Measurements from ENCODE around the gene ZYG11B.

DNA sequence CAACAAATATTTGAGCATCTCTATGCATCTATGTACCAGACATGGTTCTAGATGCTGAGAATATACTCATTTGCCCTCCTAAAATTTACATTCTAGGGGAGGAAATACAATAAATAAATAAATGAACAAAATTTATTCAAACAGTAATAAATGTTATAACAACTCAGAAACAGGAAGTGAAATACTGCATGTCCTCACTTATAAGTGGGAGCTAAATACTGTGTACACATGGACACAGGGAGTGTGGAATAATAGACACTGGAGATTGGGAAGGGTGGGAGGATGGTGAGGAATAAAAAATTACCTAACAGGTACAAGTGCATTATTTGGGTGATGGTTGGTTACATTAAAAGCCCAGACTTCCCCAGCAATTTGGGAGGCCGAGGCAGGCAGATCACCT is 32.4 kb upstream of the ZYG11B start:
- no peak for TF ChIP-seq POLR2AphosphoS5 (IDR thresholded peaks at IDR 0.05; ENCODE audit: low read depth, low read length)
- TF ChIP-seq, protein P1, sequence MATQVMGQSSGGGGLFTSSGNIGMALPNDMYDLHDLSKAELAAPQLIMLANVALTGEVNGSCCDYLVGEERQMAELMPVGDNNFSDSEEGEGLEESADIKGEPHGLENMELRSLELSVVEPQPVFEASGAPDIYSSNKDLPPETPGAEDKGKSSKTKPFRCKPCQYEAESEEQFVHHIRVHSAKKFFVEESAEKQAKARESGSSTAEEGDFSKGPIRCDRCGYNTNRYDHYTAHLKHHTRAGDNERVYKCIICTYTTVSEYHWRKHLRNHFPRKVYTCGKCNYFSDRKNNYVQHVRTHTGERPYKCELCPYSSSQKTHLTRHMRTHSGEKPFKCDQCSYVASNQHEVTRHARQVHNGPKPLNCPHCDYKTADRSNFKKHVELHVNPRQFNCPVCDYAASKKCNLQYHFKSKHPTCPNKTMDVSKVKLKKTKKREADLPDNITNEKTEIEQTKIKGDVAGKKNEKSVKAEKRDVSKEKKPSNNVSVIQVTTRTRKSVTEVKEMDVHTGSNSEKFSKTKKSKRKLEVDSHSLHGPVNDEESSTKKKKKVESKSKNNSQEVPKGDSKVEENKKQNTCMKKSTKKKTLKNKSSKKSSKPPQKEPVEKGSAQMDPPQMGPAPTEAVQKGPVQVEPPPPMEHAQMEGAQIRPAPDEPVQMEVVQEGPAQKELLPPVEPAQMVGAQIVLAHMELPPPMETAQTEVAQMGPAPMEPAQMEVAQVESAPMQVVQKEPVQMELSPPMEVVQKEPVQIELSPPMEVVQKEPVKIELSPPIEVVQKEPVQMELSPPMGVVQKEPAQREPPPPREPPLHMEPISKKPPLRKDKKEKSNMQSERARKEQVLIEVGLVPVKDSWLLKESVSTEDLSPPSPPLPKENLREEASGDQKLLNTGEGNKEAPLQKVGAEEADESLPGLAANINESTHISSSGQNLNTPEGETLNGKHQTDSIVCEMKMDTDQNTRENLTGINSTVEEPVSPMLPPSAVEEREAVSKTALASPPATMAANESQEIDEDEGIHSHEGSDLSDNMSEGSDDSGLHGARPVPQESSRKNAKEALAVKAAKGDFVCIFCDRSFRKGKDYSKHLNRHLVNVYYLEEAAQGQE (IDR thresholded peaks at IDR 0.05; ENCODE audit: insufficient read depth in 1 of 2, low read depth in 2 of 2, low read length in 2 of 2), result no peak
- TF ChIP-seq TAF1 (IDR thresholded peaks at IDR 0.05; ENCODE audit: borderline replicate concordance, insufficient read depth, low read length), result no peak
- no peak for TF ChIP-seq SIN3A (IDR thresholded peaks at IDR 0.05; ENCODE audit: borderline replicate concordance, insufficient read depth, low read length)
- TF ChIP-seq FOXP2 (optimal IDR thresholded peaks at IDR 0.05; ENCODE audit: borderline replicate concordance, extremely low read depth, extremely low read length, insufficient read depth), result no peak

Measured in PFSK-1 (cell line).